GM18505 (cell line): ENCODE measurements around the gene ATG4B.

Source experiments
- ATAC-seq: cut with Tn5 transposase; IDR thresholded peaks from one replicate; pipeline ENCODE4 v1.9.1; 2021; ENCODE audit not compliant: unreplicated experiment
- POLR2A ChIP-seq: IDR thresholded peaks from 4 replicates; pipeline ENCODE4 v1.6.1; 2011; ENCODE audit warnings: borderline replicate concordance; ENCODE audit not compliant: insufficient read depth, insufficient read length; ENCODE audit errors: extremely low read depth

ATG4B gene

DNA sequence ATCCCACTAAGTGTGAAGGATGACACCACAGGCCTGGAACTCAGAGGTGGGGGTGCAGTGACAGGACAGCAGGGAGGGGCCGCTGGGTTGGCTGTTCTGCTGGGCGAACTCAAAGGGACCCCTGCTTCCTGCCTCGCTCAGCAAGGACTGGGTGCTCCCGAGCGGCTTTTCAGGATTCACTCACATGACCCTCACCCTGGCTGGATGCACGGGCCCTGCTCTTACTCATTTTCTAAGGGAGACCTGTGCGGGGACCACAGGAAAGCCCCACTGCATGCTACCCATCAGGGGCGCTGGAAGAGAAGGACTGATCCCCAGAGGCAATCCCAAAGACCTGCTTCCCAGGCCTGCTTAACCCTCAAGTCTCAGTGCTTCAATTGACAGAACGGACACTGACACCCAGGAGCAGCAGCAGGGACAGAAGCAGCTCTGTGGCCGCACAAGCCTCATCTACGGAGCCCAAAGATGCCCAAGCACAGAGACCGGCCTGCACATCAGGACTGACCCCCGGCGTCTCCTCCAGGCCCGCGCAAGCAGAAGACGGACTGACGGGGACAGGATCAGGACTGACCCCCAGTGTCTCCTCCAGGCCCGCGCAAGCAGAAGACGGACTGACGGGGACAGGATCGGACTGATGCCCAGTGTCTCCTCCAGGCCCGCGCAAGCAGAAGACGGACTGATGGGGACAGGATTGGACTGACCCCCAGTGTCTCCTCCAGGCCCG, 30.2 kb upstream of the ATG4B start:
- no peak for TF ChIP-seq POLR2A
- ATAC-seq: no peak

DNA sequence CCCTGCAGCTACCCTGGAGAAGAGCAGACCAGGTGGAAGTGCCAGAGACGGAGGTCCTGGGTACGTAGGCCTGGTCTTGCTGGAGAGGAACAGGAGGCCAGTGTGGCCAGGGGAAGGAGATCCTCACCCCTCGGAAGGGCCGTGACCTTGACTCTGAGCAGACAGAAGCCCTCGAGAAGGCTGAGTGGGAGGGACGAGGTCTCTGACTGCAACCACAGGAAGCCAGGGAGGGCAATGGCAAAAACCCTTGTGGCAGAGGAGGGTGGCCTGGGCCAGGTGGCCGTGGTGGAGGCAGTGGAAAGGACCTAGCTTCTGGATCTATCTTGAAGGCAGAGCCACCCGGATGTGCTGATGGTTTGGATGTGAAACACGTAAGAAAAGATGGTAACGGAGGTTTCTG, 28.6 kb upstream of the ATG4B start:
- TF ChIP-seq POLR2A: no peak
- ATAC-seq: no peak

DNA sequence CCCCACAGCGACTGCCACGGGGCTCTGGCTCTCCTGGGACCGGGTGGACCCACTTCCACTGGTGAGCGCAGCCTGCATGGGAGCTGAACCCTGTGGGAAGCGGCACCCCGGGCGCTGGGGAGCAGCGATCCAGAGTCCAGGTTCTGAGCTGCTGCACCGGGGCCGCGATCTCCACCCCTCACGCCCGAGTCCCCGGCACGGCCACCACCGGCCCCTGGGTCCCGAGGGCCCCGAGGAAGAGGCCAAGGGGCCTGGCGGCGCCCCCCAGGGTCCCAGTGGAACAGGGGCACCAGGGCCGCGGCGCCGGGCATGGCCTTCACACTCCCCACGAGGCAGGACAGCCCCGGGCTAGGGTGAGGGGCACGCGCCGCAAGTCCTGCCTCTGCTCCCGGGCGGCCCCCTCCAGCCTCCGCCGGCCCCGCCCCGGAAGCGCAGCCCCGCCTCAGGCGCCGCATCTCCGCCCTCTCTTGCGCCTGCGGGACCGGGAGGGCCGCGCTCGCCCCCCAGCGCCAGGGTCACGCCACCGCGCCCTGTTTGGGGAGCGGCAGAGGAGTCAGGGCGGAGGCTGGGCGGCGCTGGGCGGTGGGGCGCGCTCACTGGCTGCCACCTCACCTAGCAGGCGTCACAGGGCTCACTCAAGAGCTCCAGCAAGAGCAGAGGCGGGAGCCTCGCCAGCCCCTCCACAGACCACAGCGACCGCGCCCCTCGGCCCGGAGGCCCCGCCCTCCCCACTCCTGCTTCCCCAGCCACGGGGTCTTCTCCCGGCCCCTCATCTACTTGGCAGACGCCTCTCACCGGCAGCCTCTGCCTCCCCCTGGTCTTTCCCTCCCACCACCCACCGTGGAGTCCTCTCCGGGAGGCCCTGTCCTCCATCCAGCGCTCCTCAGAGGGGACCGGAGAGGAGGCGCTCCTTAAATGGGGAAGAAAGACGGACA, 27.4 kb upstream of the ATG4B start:
- TF ChIP-seq POLR2A: peak; percentile 45
- peak; percentile 93 for ATAC-seq

DNA sequence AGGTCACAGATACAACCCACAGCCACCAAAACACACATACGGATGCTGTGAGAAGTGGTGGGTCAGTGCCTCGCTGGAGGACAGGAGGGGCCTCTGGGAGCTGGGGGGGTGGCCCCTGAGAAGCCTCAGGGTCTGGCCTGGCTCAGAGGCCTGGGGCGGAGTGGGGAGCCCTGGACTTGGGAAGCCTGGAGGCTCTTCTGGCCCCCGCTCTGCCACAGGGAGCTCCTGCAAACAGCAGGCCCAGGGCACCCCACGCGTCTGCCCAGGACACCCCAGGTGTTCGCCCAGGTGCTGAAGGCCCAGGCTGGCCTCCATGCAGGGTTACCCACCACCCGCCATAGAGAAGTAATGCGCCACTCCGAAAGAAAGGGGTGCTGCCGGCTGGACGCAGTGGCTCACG, 26.4 kb upstream of the ATG4B start:
- ATAC-seq: no peak
- no peak for TF ChIP-seq POLR2A

DNA sequence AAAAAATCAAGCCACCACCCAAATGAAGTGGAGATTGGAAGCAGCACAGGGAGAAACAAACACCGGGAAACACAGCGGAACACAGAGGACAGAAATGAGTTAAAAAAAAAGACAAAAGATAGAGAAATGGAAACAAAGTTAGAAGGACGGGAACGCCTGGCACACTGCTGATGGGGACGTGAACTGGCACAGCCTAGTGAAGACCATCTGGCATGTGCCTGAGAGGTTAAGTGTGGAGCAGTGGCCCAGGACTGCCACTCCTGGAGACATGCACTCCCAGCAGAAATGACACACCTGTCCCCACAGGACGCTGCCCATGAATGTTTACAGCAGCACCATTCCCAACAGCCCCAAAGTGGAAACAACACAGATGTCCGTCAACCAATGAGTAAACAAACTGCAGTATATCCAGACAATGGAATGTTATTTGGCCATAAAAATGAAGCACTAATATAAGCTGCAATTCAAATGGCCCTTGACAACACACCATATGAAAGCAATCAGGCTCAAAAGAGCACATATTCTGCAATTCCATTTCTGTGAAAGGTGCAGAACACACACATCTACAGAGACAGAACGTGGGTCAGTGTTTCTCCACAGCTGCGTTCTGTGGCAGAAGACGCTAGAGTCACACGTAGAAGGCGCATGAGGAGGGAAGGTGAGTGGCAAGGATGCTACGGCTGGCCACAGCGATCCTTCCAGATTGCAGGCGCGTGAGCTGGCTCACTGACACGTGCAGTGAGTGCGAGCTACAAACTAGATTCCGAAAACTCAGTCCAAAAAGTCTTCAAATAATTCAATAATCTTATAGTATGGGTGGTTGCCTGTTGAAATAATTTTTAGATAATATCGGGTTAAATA, 25.1 kb upstream of the ATG4B start:
- ATAC-seq: no peak
- TF ChIP-seq POLR2A: no peak

DNA sequence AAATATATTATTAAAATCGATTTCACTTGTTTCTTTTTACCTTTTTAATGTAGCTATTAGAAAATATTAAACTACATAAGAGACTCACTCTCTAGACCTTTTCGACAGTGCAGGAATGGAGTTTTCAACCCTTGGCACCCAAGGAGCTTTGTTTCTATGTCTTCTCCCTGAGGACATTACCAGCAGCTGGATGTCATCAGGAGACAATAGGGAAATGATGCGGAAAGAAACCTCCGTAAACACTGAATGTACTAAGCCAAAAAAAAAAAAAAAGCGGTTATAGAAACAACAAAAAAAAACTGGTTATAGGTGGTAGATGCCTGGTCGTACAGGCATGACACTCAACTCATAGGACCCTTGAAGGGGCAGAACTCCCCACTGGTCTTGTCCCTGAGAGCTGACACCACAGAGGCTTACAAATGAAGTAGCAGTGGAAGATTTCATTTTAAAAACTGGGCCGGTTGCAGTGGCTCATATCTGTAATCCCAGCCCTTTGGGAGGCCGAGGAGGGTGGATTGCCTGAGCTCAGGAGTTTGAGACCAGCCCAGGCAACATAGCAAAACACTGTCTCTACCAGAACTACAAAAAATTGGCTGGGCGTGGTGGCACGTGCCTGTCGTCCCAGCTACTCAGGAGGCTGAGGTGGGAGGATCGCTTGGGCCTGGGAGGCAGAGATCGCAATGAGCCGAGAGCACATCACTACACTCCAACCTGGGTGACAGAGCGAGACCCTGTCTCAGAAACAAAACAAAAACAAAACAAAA, 24.3 kb upstream of the ATG4B start:
- ATAC-seq: no peak
- no peak for TF ChIP-seq POLR2A

DNA sequence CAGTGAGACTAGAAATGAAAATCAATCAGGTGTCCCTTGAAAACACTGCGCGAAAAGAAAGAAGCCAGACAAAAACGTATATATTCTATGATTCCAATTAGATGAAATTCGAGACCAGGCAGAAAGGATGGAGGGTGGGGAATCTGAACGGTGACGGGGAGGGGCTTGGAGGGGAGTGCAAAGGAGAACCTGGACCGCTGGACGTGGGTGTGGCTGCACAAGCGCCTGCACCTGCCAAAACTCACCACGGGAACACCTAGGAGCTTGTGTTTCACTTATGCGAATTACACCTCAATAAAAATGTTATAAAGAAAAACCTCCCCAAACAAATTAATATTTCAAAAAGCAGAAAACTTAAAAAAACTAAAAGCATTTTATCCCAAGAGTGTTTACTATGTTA, 22.5 kb upstream of the ATG4B start:
- no peak for TF ChIP-seq POLR2A
- no peak for ATAC-seq

DNA sequence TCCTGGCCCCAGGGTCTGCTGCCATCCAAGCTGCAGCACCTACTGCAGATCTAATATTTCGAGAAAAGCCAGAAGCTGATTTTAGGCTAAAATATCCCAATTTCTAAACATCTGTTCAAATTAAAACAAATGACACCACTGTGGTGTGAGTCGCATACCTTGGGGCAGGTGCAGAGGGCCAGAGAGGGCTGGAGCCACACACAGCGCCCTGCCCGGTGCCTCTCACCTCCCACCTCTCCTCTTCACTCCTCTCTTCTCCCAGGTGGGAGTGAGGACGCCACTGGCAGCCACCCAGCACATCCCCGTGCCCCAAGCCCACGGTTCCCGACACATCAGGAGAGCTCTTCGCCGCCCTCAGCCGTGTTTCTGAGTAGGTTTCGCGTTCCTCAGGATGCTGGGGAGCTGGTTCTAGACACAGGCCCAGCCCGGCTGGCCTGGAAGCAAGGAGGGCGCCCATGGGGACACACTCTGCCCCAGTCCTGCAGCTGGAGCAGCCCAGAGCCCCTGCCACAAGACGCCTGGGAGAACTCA, 21.9 kb upstream of the ATG4B start:
- ATAC-seq: no peak
- no peak for TF ChIP-seq POLR2A

DNA sequence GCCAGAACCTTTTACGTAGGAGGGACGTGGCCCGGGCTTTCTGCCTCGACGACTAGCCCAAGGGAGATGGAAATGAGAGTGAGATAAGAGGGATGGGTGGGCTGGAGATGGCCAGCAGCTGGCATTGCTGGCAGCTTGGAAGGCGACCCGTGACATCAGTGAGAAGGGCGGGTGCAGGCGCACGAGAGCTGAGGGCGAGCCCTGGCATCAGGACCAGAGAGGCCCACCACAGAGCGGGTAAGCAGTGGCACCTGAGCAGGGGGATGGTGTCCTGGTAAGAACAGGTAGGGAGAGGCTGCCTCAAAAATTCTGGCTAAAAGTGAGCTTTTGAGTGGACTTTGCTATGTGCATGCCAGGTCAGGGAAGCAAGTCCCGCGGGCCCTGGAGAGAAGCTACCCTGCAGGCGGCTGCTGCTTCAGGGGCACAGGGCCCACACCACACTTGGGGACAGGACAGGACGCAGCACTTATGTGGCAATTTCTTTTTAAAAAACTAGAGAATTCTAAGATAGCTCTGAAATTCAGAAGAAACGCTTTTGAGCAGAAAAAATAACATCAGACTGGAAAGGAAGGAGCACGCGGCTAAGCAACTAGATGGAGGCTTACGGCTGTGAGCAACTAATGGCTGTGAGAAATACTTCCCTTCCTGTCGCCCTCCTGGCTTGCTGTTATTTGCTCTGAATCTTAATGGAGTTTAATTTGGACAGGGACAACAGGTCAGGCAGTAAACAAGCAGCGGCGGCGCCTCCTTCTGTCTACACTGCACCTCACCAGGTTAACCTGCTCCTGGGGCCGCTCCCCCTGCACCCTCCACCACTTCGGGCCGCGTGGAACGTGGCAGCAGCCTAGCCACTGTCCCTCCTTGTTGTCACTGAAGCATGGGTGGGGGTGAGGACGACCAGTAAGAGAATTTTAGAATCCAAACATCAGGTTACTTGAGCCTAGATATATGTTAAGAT, 21.0 kb upstream of the ATG4B start:
- no peak for ATAC-seq
- no peak for TF ChIP-seq POLR2A

DNA sequence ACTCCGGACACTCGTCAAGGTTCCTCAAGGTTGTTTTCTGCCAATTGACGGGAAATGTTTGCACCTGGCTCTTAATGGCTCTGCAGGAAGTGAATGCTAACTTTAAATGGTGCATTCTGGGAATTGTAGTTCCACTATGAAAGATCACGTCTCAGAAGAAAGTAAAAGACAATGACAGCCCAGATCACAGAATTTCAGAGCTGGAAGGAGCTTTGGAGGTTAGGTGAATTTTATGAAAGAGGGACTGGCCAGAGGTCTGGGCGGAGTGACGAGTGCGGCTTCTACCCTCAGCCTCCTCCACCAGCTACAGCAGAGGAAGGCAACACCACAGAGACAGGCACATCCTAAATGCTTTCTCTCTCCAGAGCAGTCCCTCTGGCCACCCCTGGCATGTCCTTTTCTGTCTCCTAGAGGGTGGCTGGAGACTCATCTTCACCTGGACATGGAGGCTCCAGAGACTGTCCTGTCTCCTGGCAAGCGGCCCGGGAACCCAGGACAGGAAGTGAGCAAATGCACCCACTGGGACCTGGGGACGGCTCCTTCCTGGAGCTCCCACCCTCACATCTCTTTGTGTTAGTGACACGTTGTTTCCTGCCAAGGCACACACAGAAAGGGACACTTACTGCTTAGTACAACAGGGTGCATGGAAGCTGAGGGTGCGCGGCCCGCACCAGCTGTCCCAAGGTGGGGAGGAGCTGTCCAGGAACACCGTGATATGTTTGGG, 19.9 kb upstream of the ATG4B start:
- TF ChIP-seq POLR2A: no peak
- no peak for ATAC-seq
